Left hindlimb (tissue), 1 donor: ENCODE data around the gene TTLL12.

Source experiments
- DNase-seq: peaks from one replicate; pipeline ENCODE4 v3.0.0-alpha.2; 2018

The TTLL12 gene

GRCh38 chr22:43118024-43118849 is 68.7 kb downstream of the TTLL12 start:
- no peak for DNase-seq

- no peak for DNase-seq
These were observed 70.0 kb downstream of the TTLL12 start for GRCh38 chr22:43116932-43117331.
